Vagina (tissue), 2 donors: ENCODE measurements around the gene DLG5.

Experiments
- CTCF ChIP-seq, 3 experiments: fragments of 450-650 bp in 2 of 3; fragments of 200-600 bp in 1 of 3; sonication (generic) in 1 of 3; IDR thresholded peaks; one replicate each; pipeline ENCODE4 v1.5.1; 2017 to 2019; ENCODE audit warnings: antibody characterized with exemption in 3 of 3, mild to moderate bottlenecking in 2 of 3, moderate library complexity in 2 of 3
- POLR2A ChIP-seq, 2 donors: fragments of 450-650 bp; IDR thresholded peaks; one replicate each; pipeline ENCODE4 v1.6.1; 2017; ENCODE audit warnings: antibody characterized with exemption in 2 of 2, mild to moderate bottlenecking in 2 of 2, moderate library complexity in 2 of 2

- TF ChIP-seq CTCF (IDR thresholded peaks at IDR 0.05): no peak
- TF ChIP-seq POLR2A (IDR thresholded peaks at IDR 0.05): no peak
Measured at GRCh38 chr10:77800738-77801266, 125.8 kb downstream of the DLG5 start.
